H1 (cell line): ENCODE measurements around the gene MTCL3.

Experiments used
- ATF2 ChIP-seq: IDR thresholded peaks from 2 replicates; pipeline ENCODE4 v1.6.1; 2012; ENCODE audit warnings: low read length, inconsistent platforms
- CBX5 ChIP-seq: fragments of 300-800, 300-1000 bp; sonication (generic); IDR thresholded peaks from 2 replicates; pipeline ENCODE4 v1.7.1; 2016; ENCODE audit warnings: antibody characterized with exemption, low read length, low read depth
- CBX8 ChIP-seq: fragments of 300-800, 300-1000 bp; sonication (generic); IDR thresholded peaks from 2 replicates; pipeline ENCODE4 v1.7.1; 2016; ENCODE audit warnings: low read depth, low read length, borderline replicate concordance
- CEBPB ChIP-seq: IDR thresholded peaks from 2 replicates; pipeline ENCODE4 v1.6.1; 2012; ENCODE audit warnings: low read depth, low read length
- EGR1 ChIP-seq: IDR thresholded peaks from 2 replicates; pipeline ENCODE4 v1.6.1; 2011; ENCODE audit warnings: low read depth, low read length, borderline replicate concordance
- EP300 ChIP-seq, 2 experiments: IDR thresholded peaks; 1 replicate in 1 of 2; 2 replicates in 1 of 2; pipeline ENCODE4 v1.6.1; 2011 to 2012; ENCODE audit warnings: low read depth in 2 of 2, low read length in 2 of 2, mild to moderate bottlenecking in 2 of 2, borderline replicate concordance in 1 of 2, inconsistent platforms in 1 of 2, moderate library complexity in 1 of 2
- FOSL1 ChIP-seq: IDR thresholded peaks from 2 replicates; pipeline ENCODE4 v1.6.1; 2011; ENCODE audit warnings: mild to moderate bottlenecking, low read depth, low read length, moderate library complexity; ENCODE audit not compliant: insufficient read depth
- GTF2F1 ChIP-seq: IDR thresholded peaks from 2 replicates; pipeline ENCODE4 v1.6.1; 2012; ENCODE audit warnings: low read depth, low read length, improper control_type of control experiment, borderline replicate concordance
- HDAC2 ChIP-seq, 2 experiments: fragments of 300-600 bp in 1 of 2; sonication (generic) in 1 of 2; IDR thresholded peaks; 2 replicates each; pipeline ENCODE4 v1.6.1; 2011 to 2012; ENCODE audit warnings: low read depth in 2 of 2, low read length in 2 of 2, mild to moderate bottlenecking in 2 of 2, moderate library complexity in 2 of 2, borderline replicate concordance in 1 of 2, inconsistent platforms in 1 of 2
- HDAC6 ChIP-seq: IDR thresholded peaks from one replicate; pipeline ENCODE4 v1.7.1; 2012; ENCODE audit warnings: low read depth, mild to moderate bottlenecking, inconsistent platforms, low read length, moderate library complexity
- JUN ChIP-seq: IDR thresholded peaks from 2 replicates; pipeline ENCODE4 v1.6.1; 2011; ENCODE audit warnings: low read depth, mild to moderate bottlenecking, improper control_type of control experiment, low read length
- KDM1A ChIP-seq: fragments of 200-600, 300-600 bp; sonication (generic); IDR thresholded peaks from 2 replicates; pipeline ENCODE4 v1.7.1; 2016; ENCODE audit warnings: mild to moderate bottlenecking, low read length, borderline replicate concordance
- MAX ChIP-seq: IDR thresholded peaks from 2 replicates; pipeline ENCODE4 v1.6.1; 2012; ENCODE audit warnings: inconsistent platforms
- NRF1 ChIP-seq: IDR thresholded peaks from 2 replicates; pipeline ENCODE4 v1.6.1; 2011; ENCODE audit warnings: mild to moderate bottlenecking, low read depth, low read length, improper control_type of control experiment
- POLR2A ChIP-seq, 2 experiments: IDR thresholded peaks; 1 replicate in 1 of 2; 2 replicates in 1 of 2; pipeline ENCODE4 v1.6.1; 2011; ENCODE audit warnings: low read depth in 2 of 2, low read length in 2 of 2, mild to moderate bottlenecking in 2 of 2; ENCODE audit errors: control extremely low read depth in 1 of 2
- RBBP5 ChIP-seq: IDR thresholded peaks from 2 replicates; pipeline ENCODE4 v1.7.1; 2012; ENCODE audit warnings: low read depth, mild to moderate bottlenecking, inconsistent platforms, low read length, moderate library complexity, borderline replicate concordance
- SIRT6 ChIP-seq: IDR thresholded peaks from one replicate; pipeline ENCODE4 v1.7.1; 2012; ENCODE audit warnings: low read length, inconsistent platforms
- SIX5 ChIP-seq: IDR thresholded peaks from 2 replicates; pipeline ENCODE4 v1.6.1; 2011; ENCODE audit warnings: mild to moderate bottlenecking, low read depth, low read length
- SRF ChIP-seq: IDR thresholded peaks from 2 replicates; pipeline ENCODE4 v1.6.1; 2011; ENCODE audit warnings: mild to moderate bottlenecking, low read depth, low read length, moderate library complexity
- TAF7 ChIP-seq: optimal IDR thresholded peaks from 2 replicates; pipeline ENCODE3; 2011; ENCODE audit warnings: low read depth, mild to moderate bottlenecking, inconsistent platforms, low read length, moderate library complexity, borderline replicate concordance
- YY1 ChIP-seq: IDR thresholded peaks from 2 replicates; pipeline ENCODE4 v1.6.1; 2011; ENCODE audit warnings: low read depth, mild to moderate bottlenecking, low read length
- ZNF274 ChIP-seq: IDR thresholded peaks from 2 replicates; pipeline ENCODE4 v1.7.0; 2012; ENCODE audit warnings: low read length, borderline replicate concordance; ENCODE audit errors: extremely low read depth
- TF ChIP-seq, protein P1 (sequence below): IDR thresholded peaks from 2 replicates; pipeline ENCODE4 v1.6.1; 2011; ENCODE audit warnings: low read length, improper control_type of control experiment

Gene MTCL3

GRCh38 chr6:127515234-127515793 is 3.8 kb downstream of the MTCL3 start (continued):
- no peak for TF ChIP-seq RBBP5
- peak; percentile 39; the same call in 1 of the 2 replicates for TF ChIP-seq MAX
- no peak for TF ChIP-seq GTF2F1
- TF ChIP-seq ZNF274: no peak
- TF ChIP-seq TAF7: no peak
- TF ChIP-seq HDAC6: no peak
- TF ChIP-seq CEBPB: no peak
- 0 out of 4 replicates have a peak, but pooled peaks of 1 of the 2 experiments have one; percentile 19 for TF ChIP-seq HDAC2 (IDR thresholded peaks at IDR 0.05; ENCODE audit: borderline replicate concordance in 1 of 2, low read depth in 2 of 2, low read length in 2 of 2)
- TF ChIP-seq CBX5: no peak
- TF ChIP-seq CBX8: no peak
- TF ChIP-seq EGR1: no peak
- TF ChIP-seq NRF1: no peak
- no peak for TF ChIP-seq JUN
- TF ChIP-seq ATF2: no peak
- no peak for TF ChIP-seq POLR2A (IDR thresholded peaks at IDR 0.05; ENCODE audit: control extremely low read depth in 1 of 2, low read depth in 2 of 2, low read length in 2 of 2)
- no peak for TF ChIP-seq SIRT6
- TF ChIP-seq EP300 (IDR thresholded peaks at IDR 0.05; ENCODE audit: borderline replicate concordance in 1 of 2, low read depth in 2 of 2, low read length in 2 of 2): no peak
- no peak; the same call in 1 of the 2 replicates for TF ChIP-seq KDM1A
- TF ChIP-seq YY1: peak; percentile 80
- no peak for TF ChIP-seq SIX5
- TF ChIP-seq, protein P1, sequence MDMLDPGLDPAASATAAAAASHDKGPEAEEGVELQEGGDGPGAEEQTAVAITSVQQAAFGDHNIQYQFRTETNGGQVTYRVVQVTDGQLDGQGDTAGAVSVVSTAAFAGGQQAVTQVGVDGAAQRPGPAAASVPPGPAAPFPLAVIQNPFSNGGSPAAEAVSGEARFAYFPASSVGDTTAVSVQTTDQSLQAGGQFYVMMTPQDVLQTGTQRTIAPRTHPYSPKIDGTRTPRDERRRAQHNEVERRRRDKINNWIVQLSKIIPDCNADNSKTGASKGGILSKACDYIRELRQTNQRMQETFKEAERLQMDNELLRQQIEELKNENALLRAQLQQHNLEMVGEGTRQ: no peak
- no peak for TF ChIP-seq SRF
- no peak for TF ChIP-seq FOSL1
